ENCODE data around the gene DNMT1.
A peak's percentile ranks its signal among the peaks of the same experiment; 100 is the strongest.

Gene DNMT1

DNA sequence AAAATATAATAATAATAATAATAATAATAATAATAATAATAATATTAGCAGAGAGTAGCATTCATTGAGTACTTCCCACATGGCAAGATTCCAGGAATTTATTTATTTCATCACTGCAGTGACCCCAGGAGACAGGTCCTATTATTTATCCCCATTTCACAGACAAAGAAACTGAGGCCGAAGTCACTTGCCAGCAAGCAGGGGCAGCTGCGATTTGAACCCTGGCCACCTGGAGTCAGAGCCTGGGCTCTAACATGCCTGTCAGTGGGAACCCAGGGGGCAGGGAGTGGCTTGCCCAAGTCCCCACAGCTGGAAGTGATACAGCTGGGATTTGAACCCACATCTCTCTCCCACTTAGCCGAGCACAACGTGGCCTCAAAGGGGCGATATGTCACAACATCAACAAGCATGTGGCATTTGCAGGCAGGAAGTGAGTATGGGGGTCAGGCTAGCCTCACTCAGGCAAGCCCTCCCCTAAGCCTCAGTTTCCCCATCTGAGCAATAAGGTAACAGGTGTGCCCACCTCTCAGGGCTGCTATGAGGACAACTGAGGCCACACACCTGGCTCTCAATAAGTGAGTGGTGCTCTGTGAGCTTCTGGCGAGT, 105.7 kb downstream of the DNMT1 start:
- no peak overlapping the region for H2BK5ac ChIP-seq (ENCODE audit: low read length)
- H3K4me3 ChIP-seq (ENCODE audit: low read length in 2 of 2), result no peak overlapping the region
- peaks cover 0 to 2% of the 10 kb centered on the region in 2 donors for H3K4me1 ChIP-seq (ENCODE audit: control insufficient read depth in 2 of 2, insufficient read depth in 1 of 2, low read depth in 1 of 2, low read length in 2 of 2)
- no peak overlapping the region for H3K4ac ChIP-seq (ENCODE audit: low read length)
- WGBS, 2 donors (ENCODE audit: extremely low coverage in 2 of 2, insufficient read length in 2 of 2, insufficient replicate concordance in 1 of 2), result no CpG with 5 or more reads among the region's 6 CpGs
- H3K36me3 ChIP-seq (replicated peaks in 1 of 2; ENCODE audit: control insufficient read depth in 2 of 2, insufficient read depth in 2 of 2, low read length in 2 of 2), result no peaks in the 10 kb centered on the region
- H3K14ac ChIP-seq (ENCODE audit: low read length), result no peak overlapping the region
- H4K91ac ChIP-seq (ENCODE audit: low read depth, low read length, poor library complexity), result no peak overlapping the region
- no peak overlapping the region for H2BK12ac ChIP-seq (ENCODE audit: low read length)
- H2BK120ac ChIP-seq (ENCODE audit: low read depth, low read length), result no peak overlapping the region
- H2AFZ ChIP-seq (ENCODE audit: low read length), result no peak overlapping the region
- no peak overlapping the region for H3K23ac ChIP-seq (ENCODE audit: low read depth, low read length, poor library complexity)
- peaks cover 0 to 3% of the 10 kb centered on the region in 2 donors for H3K9me3 ChIP-seq (replicated peaks in 1 of 2; ENCODE audit: control insufficient read depth in 2 of 2, insufficient read depth in 1 of 2, low read depth in 1 of 2, low read length in 2 of 2)
- H2AK5ac ChIP-seq (ENCODE audit: low read depth, low read length), result no peak overlapping the region
- no peak overlapping the region for H3K4me2 ChIP-seq (ENCODE audit: insufficient read depth, low read length, poor library complexity, severe bottlenecking)
- no peaks in the 10 kb centered on the region for H3K79me1 ChIP-seq (ENCODE audit: low read depth, low read length)
- no peak overlapping the region for H3K27ac ChIP-seq (replicated peaks; ENCODE audit: low read length)
- no peak overlapping the region for H3K9ac ChIP-seq (ENCODE audit: low read depth, low read length, poor library complexity)
- no peak overlapping the region for H3K18ac ChIP-seq (ENCODE audit: low read length)
- peaks cover 8 to 30% (median 8%) of the 10 kb centered on the region in 3 experiments for H3K27me3 ChIP-seq (ENCODE audit: control insufficient read depth in 3 of 3, insufficient read depth in 3 of 3, low read depth in 1 of 3, low read length in 3 of 3)
- H2BK15ac ChIP-seq (ENCODE audit: low read length), result no peak overlapping the region
- no peak for DNase-seq (ENCODE audit: low spot score)
- no peak overlapping the region for H4K8ac ChIP-seq (ENCODE audit: low read depth, low read length)

DNA sequence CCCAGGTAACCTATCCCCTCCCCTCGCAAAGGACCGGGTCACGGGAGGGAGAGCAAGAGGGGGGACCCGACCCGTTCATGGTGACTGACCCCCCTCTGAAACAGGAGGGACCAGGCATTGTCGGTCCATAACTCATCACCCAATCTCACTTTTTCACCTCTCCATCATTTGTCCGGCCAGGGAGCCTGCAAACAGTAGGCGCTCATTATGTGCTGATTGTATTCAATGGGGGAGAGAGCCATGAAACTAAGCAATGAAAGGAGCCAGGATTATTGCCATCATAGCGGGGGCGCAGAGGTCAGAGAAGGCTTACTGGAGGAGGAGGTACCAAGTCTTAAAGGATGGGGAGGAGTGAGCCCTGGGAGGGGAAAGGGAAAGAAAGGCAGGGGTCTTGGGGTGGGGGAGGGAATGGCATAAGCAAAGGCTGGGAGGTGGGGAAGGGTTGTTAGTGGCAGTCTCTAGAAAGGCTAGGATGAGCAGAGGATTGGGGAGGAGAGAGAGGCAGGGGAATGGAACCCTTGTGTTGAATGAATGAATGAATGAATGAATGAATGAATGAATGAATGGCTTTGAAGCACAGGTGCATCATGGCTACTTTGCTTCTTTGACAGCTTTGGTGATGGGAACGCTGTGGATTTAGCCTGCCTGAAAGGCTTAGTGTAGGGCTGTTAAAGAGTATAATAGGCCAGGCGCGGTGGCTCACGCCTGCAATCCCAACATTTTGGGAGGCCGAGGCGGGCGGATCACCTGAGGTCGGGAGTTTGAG, 107.3 kb downstream of the DNMT1 start:
- peaks cover 0 to 2% of the 10 kb centered on the region in 2 donors for H3K9me3 ChIP-seq (replicated peaks in 1 of 2; ENCODE audit: control insufficient read depth in 2 of 2, insufficient read depth in 1 of 2, low read depth in 1 of 2, low read length in 2 of 2)
- H3K36me3 ChIP-seq (replicated peaks in 1 of 2; ENCODE audit: control insufficient read depth in 2 of 2, insufficient read depth in 2 of 2, low read length in 2 of 2), result no peaks in the 10 kb centered on the region
- no peak for DNase-seq (ENCODE audit: low spot score)
- peaks cover 0 to 2% of the 10 kb centered on the region in 2 donors for H3K4me1 ChIP-seq (ENCODE audit: control insufficient read depth in 2 of 2, insufficient read depth in 1 of 2, low read depth in 1 of 2, low read length in 2 of 2)
- H3K14ac ChIP-seq (ENCODE audit: low read length), result no peak overlapping the region
- H2BK120ac ChIP-seq (ENCODE audit: low read depth, low read length), result no peak overlapping the region
- no peak overlapping the region for H3K4ac ChIP-seq (ENCODE audit: low read length)
- H2AFZ ChIP-seq (ENCODE audit: low read length), result no peak overlapping the region
- no peak overlapping the region for H4K91ac ChIP-seq (ENCODE audit: low read depth, low read length, poor library complexity)
- no peak overlapping the region for H4K8ac ChIP-seq (ENCODE audit: low read depth, low read length)
- no peak overlapping the region for H3K18ac ChIP-seq (ENCODE audit: low read length)
- H3K4me3 ChIP-seq (ENCODE audit: low read length in 2 of 2), result peak overlapping the region in 1 of 2 donors; percentile 69
- H3K4me2 ChIP-seq (ENCODE audit: insufficient read depth, low read length, poor library complexity, severe bottlenecking), result no peak overlapping the region
- no peak overlapping the region for H2BK15ac ChIP-seq (ENCODE audit: low read length)
- H2AK5ac ChIP-seq (ENCODE audit: low read depth, low read length), result no peak overlapping the region
- H2BK12ac ChIP-seq (ENCODE audit: low read length), result no peak overlapping the region
- H3K27ac ChIP-seq (replicated peaks; ENCODE audit: low read length), result no peak overlapping the region
- H3K23ac ChIP-seq (ENCODE audit: low read depth, low read length, poor library complexity), result no peak overlapping the region
- WGBS, 2 donors (ENCODE audit: extremely low coverage in 2 of 2, insufficient read length in 2 of 2, insufficient replicate concordance in 1 of 2), result no CpG with 5 or more reads among the region's 18 CpGs
- H3K79me1 ChIP-seq (ENCODE audit: low read depth, low read length), result no peaks in the 10 kb centered on the region
- no peak overlapping the region for H3K9ac ChIP-seq (ENCODE audit: low read depth, low read length, poor library complexity)
- H2BK5ac ChIP-seq (ENCODE audit: low read length), result no peak overlapping the region
- H3K27me3 ChIP-seq (ENCODE audit: control insufficient read depth in 3 of 3, insufficient read depth in 3 of 3, low read depth in 1 of 3, low read length in 3 of 3), result peaks cover 8 to 28% (median 8%) of the 10 kb centered on the region in 3 experiments

DNA sequence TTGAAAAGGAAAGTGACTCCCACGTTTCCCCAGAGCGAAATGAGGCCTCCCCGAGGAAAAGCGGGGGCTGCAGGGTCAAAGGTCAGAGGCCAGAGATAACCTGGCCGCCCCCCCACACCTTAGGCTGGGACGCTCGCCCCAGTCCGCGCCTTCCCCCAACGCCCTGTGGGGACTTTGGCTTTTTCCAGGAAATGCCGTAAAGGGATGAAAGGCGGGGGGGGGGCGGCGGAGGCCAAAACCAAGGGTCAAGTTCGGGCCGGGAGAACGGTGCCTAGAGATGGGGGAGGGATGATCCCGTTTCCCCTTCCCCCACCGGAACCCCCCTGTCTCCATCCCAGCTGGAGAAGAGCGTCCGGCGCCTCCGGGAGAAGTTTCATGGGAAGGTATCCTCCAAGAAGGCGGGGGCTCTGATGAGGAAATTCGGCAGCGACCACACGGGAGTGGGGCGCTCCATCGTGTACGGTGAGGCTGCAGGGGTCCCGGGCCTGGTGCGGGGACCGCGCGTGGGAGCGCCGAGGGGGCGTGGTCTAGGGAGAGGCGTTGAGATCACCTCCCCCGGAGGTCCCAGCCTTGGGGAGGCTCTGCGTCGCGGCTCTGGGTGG, 108.1 kb downstream of the DNMT1 start:
- H3K27ac ChIP-seq (replicated peaks; ENCODE audit: low read length), result no peak overlapping the region
- H2AFZ ChIP-seq (ENCODE audit: low read length), result peak overlapping the region; percentile 99
- H4K8ac ChIP-seq (ENCODE audit: low read depth, low read length), result no peak overlapping the region
- DNase-seq (ENCODE audit: low spot score), result no peak
- H4K91ac ChIP-seq (ENCODE audit: low read depth, low read length, poor library complexity), result no peak overlapping the region
- no peak overlapping the region for H2BK120ac ChIP-seq (ENCODE audit: low read depth, low read length)
- H3K79me1 ChIP-seq (ENCODE audit: low read depth, low read length), result no peaks in the 10 kb centered on the region
- H3K23ac ChIP-seq (ENCODE audit: low read depth, low read length, poor library complexity), result no peak overlapping the region
- H3K18ac ChIP-seq (ENCODE audit: low read length), result peak overlapping the region; percentile 87
- peak overlapping the region; percentile 58 for H2BK15ac ChIP-seq (ENCODE audit: low read length)
- peaks cover 0 to 2% of the 10 kb centered on the region in 2 donors for H3K4me1 ChIP-seq (ENCODE audit: control insufficient read depth in 2 of 2, insufficient read depth in 1 of 2, low read depth in 1 of 2, low read length in 2 of 2)
- peak overlapping the region; percentile 91 for H3K4me2 ChIP-seq (ENCODE audit: insufficient read depth, low read length, poor library complexity, severe bottlenecking)
- no peak overlapping the region for H3K4ac ChIP-seq (ENCODE audit: low read length)
- no peaks in the 10 kb centered on the region for H3K36me3 ChIP-seq (replicated peaks in 1 of 2; ENCODE audit: control insufficient read depth in 2 of 2, insufficient read depth in 2 of 2, low read length in 2 of 2)
- no CpG with 5 or more reads among the region's 43 CpGs for WGBS, 2 donors (ENCODE audit: extremely low coverage in 2 of 2, insufficient read length in 2 of 2, insufficient replicate concordance in 1 of 2)
- peak overlapping the region; percentile 84 for H3K9ac ChIP-seq (ENCODE audit: low read depth, low read length, poor library complexity)
- H2BK5ac ChIP-seq (ENCODE audit: low read length), result no peak overlapping the region
- H3K14ac ChIP-seq (ENCODE audit: low read length), result peak overlapping the region; percentile 21
- H2BK12ac ChIP-seq (ENCODE audit: low read length), result peak overlapping the region; percentile 22
- H2AK5ac ChIP-seq (ENCODE audit: low read depth, low read length), result peak overlapping the region; percentile 63
- peaks cover 8 to 28% (median 8%) of the 10 kb centered on the region in 3 experiments for H3K27me3 ChIP-seq (ENCODE audit: control insufficient read depth in 3 of 3, insufficient read depth in 3 of 3, low read depth in 1 of 3, low read length in 3 of 3)
- peak overlapping the region; percentile 69 to 84 for H3K4me3 ChIP-seq (ENCODE audit: low read length in 2 of 2)
- peaks cover 0 to 1% of the 10 kb centered on the region in 2 donors for H3K9me3 ChIP-seq (replicated peaks in 1 of 2; ENCODE audit: control insufficient read depth in 2 of 2, insufficient read depth in 1 of 2, low read depth in 1 of 2, low read length in 2 of 2)

All from neuronal stem cell (in vitro differentiated cells).